ENCODE results near the gene AK8.
"Not testable (repeated sequence)": the region's sequence is repeated elsewhere in the genome, so short reads cannot be mapped to it uniquely, and the experiment has no call there.

Gene AK8

GRCh38 chr9:132740526-132741309 is 137.4 kb downstream of the AK8 start:
- DNase-seq, result no peak

DNA sequence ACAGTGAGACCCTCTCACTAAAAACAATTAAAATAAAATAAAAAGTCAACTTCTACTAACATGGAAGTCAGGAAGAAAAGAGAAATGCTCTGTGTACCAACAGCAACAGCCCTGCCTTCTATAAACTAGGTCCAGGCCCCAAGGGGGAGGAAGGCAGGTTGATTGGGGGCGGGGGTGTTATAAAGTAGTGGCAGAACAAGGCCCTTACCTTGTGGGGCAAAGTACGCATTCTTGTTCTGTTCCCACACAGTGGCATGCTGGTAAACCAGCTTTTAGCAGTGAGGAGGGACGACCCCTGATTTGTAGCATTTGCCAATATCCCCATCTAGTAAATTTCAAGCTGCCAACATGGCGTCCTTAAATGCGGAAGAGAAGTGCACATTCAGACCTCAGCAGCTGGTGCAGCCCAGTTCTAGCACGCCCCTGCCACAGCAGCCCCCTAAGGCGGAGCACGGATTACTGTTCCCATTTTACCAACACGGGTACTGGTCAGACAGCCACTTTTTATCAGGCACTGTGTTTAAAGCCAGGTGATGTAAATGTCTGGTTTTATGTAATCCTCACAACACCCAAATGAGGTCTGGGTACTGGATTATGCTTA is 138.3 kb downstream of the AK8 start:
- DNase-seq, result no peak

DNA sequence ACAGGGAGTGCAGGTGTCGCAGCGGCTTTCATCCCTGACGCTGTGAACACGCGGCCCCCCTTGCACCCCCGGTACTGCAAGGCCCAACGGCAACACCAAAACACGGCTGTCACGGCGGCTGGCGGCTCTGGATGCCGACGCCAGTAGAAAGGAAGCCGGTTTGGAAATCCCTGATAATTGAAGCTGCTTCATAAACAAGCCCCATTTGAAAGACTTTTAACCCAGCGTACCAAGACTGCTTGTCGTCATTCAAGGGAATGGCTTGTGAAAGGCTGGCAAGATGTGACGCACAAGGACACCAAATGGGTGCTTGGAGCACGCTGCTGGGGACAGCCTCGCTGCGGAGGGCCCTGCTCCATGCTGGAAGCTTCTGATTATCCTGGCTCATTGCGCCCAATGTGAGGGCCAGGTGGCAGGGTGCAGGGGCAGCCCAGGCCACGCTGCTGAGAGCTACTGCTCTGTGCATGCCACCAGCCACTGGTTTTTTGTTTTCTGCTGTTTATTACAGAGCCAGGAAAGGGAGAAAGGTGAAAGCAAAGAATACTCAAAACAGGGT is 144.7 kb downstream of the AK8 start:
- DNase-seq, result no peak

- DNase-seq, result no peak
Observed at GRCh38 chr9:132732326-132733259, 145.5 kb downstream of the AK8 start.

GRCh38 chr9:132731230-132731629 is 146.9 kb downstream of the AK8 start:
- DNase-seq, result no peak

DNA sequence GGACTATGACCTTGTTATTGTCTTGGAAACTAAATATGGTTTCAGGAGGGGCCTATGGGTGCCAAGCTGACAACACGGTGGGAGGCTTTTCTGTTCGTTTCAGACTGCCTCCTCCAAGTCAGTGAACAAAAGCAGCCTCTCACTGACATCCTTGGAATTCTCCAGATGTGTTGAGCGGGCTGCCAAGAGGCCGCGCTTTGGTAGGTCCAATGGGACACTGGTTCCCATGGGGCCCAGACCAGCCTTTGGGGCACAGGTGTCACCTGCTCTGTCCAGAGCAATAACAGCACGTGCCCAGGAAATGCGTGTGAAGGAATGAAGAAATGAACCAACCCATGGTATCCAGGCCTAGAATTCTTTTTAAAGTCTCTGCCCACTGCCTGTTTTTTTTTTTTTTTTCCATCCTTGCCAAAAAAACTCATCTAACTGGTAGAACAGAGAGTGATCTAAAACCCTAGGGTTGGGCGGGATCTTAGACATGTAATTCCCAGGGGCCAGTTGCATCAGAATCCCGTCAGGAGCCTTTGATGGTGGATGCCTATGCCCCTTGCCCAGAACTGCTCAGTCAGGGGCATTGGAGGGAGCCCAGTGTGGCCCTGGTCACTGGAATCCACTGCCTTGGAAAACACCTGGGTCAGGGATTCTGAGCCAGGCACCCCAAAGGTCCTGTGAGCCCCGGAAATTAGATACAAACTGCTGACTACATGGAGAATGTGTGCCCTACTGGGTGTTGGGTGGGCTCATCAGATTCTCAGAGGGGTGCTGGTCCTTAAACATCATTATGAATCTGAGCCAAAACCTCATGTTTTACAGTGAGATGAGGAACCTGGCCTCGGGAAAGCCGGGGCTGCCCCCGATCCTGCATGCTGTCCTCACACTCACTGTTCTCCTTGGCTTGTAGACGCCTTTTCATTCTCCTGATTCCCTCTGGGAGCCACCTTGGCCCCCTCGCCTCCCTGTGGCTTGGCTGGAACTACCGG is 147.7 kb downstream of the AK8 start:
- DNase-seq, result no peak

DNA sequence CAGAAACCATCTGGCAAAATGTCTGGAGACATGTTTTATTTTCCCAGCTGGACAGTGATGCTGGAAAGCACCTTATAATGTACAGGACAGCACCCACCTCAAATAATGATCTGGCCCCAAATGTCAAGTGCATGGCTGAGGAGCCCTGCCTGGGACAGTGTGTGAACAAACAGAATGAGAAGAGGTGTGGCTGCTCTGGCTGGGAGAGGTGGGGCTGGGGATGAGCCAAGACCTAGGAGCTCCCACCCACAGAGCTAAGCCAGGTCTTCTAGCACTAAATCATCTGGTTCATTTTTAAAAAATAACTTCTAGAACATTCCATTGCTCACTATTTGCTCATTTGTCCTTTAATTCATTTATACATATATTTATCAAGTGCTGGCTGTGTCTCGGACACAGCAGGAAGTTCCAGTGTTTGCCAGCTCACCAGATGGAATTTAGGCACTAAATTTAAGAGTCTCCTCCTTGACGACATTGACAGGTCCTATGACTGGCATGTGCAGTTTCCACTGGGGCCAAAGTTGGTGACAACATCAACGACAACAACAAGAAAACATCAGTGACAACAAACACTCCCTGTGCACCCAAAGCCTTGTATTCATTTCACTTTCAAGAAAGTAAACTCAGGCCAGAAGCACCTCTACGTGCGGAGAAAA is 148.7 kb downstream of the AK8 start:
- no peak for DNase-seq

DNA sequence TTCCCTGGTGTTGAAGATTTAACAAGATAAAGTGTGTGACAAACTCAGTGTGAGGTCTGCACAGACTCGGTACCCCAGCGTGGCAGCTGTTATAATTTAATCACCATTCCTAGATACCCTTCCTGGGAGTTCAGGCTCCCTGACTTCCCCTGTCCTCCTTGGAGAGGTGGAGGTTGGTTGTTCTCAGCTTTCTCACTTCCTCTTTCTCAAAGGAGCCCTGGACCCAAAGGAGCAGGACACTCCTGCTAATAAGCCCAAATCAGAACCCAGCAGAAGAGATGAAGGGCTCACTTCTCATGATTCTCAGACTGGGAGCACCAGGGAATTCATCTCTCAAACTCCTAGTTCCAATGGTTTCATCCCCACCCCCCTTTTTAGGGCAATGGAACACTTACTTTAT is 149.6 kb downstream of the AK8 start:
- no peak for DNase-seq

DNA sequence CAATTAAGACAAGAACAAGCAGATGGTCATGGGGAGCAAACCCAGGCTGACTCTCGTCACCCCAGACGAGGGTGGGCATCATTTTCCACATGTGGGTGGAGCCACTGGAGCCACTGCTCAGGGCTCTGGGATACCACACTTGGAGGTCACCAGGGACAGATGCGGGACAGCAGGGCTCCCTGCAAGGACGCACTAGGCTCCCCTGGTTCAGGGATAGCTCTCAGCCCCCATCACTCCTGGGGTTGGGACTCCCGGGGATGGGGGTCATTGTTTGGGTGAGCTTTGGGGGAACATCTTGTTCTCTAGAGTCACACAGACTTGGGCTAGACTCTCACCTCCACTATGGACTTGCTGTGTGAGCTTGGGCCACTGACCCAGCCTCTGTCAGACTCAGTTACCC is 150.0 kb downstream of the AK8 start:
- no peak for DNase-seq

- no peak for DNase-seq
Observed at GRCh38 chr9:132726576-132727130, 151.4 kb downstream of the AK8 start.

DNA sequence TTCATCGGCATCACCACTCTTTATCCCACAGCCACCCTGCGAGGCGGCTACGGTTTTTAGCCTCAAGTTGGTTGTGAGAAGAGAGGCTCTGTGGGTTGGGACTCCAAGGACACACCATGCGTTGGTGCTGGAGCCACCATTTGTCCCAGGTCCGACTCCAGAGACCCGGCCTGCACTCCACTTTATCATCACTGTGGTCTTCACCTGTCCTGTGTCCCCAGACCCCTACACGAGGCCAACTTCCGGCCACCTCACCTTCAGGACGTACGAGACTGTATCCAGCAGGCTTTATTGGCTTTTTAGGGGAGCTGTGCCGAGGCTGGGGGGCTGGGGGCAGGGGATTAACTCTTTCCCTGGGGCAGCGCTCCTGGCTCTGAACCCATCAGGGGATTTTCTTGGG is 152.8 kb downstream of the AK8 start:
- no peak for DNase-seq

DNA sequence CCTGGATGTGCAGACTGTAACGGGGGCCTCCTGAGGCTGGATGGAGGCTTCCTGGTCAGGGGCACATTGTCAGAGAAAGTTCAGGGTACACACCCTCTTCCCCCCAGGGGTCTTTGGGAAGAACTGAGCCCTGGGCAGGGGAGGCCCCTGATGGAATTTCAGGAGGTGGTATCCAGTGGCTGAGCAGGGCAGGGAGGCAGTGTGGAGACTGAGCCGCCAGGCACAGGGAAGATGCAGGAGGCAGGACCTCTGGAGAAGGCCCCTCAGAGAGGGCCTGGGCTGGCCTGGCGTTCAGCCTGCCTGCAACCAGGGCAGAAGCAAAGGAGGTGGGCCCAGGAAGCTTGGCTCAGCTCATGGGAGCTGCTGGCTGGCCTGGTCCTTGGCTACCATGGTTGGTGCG is 154.3 kb downstream of the AK8 start:
- no peak for DNase-seq

DNA sequence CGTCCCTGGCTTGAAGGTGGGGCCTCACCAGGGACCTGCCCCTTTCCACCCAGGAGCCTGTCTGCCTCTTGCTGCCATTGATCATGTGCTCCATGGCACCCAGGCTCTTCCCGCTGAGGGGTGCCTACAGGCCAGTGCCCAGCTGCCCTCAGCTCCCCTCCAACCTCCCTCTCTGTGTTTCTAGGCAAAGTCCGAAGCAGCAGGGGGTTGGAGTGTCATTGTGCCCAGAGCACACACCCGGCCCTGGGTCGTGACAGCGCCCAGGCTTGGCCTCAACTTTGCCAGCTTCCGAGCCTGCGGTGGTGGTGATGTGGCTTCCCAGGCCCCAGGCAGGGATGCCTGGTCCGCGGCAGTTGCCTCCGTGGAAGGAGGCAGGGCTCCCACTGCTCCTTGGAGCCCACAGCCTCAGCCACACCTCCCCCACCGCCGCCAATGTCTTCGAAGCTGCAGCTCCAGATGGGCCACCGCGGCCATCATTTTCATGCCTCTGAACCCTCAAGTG is 155.5 kb downstream of the AK8 start:
- no peak for DNase-seq

- DNase-seq, result no peak
Observed at GRCh38 chr9:132721661-132722060, 156.4 kb downstream of the AK8 start.

- DNase-seq, result not testable (repeated sequence)
Observed at GRCh38 chr9:132718381-132718928, 159.6 kb downstream of the AK8 start.

GRCh38 chr9:132717326-132717945 is 160.6 kb downstream of the AK8 start:
- no peak for DNase-seq

DNA sequence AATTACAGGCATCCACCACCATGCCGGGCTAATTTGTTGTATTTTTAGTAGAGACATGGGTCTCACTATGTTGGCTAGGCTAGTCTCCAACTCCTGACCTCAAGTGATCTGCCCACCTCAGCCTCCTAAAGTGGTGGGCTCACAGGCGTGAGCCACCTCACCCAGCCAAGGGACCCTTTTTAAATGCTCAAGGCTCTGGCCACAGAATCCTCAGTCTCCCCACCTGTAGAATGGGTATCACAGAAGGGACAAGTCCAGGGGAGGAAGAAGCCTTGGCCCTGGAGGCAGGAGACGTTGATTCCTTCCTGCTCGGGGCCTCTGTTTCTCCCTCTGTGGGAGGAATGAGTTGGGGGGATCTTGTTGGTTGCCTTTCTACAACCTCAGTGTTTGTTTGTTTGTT is 162.1 kb downstream of the AK8 start:
- DNase-seq, result no peak

DNA sequence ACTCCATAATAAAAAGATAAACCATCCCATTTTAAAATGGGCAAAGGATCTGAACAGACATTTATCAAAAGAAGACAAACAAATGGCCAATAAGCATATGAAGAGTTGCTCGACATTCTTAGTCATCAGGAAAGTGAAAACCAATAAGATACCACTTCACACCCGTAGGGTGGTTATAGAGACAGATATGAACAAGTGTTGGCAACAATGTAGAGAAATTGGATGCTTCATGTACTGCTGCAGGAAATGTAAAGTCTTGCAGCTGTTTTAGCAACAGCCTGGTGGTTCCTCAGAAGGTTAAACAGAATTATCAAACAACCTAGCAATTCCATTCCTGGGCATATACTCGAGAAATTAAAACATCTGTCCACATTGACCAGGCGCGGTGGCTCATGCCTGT is 165.3 kb downstream of the AK8 start:
- no peak for DNase-seq

DNA sequence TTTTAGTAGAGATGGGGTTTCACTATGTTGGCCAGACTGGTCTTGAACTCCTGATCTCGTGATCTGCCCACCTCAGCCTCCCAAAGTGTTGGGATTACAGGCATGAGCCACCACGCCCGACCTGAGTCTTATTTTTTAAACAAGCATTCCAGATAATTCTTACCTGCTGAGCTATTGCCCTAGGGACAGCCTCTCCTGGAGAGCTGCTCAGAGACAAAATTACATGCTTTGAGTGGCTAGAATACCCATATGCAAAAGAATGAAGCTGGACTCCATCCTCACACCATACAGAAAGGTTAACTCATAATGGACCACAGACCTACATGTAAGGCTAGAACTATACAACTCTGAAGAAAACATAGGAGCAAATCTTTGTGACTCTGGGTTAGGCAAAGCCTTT is 166.2 kb downstream of the AK8 start:
- DNase-seq, result no peak

- DNase-seq, result not testable (repeated sequence)
Observed at GRCh38 chr9:132711152-132711551, 166.9 kb downstream of the AK8 start.

Data from CD4-positive, alpha-beta T cell treated with Interleukin-17A for 1 hour (primary cell).